HCT116 (cell line): ENCODE results near the gene ICE1. TPM values are rescaled to one million over a fixed set of nuclear protein-coding genes. Genes with fewer than 3 reads are reported as not detected.

Experiments used
- ATAC-seq: fragments of 200-7000 bp; cut with Tn5 transposase; 2 replicates; pipeline ENCODE4 v1.9.1; 2020; ENCODE audit warnings: mild to moderate bottlenecking, moderate library complexity
- BruUV-seq: library from RNA; stranded (reverse); fragments of 400-500 nt; replicated peaks from 2 replicates; lab custom pipeline; 2021; lab: Mats Ljungman, UMichigan
- CTCF ChIA-PET: fragments of 300-600 bp; sonication (Branson Sonifier 250); formaldehyde crosslinking; loops from one replicate; lab custom pipeline; 2021; ENCODE audit warnings: antibody characterized with exemption; lab: Charles Lee
- POLR2A ChIA-PET: fragments of 300-600, 350-600 bp; sonication (Branson Sonifier 250); formaldehyde crosslinking; loops from one replicate; lab custom pipeline; 2021; ENCODE audit warnings: antibody characterized with exemption; lab: Charles Lee
- RAD21 ChIA-PET, 2 experiments: fragments of 300-600 bp; sonication (Branson Sonifier 250); formaldehyde crosslinking; loops; one replicate each; lab custom pipeline; 2023; ENCODE audit warnings: low total read pairs in 2 of 2; ENCODE audit not compliant: uncharacterized antibody in 2 of 2, unreplicated experiment in 2 of 2, low non-redundant PET in 1 of 2; lab: Charles Lee
- DNase-seq: peaks from one replicate; pipeline ENCODE4 v3.0.0-alpha.2; 2010; ENCODE audit warnings: low read depth, low spot score
- H2AFZ ChIP-seq: fragments of 200-600 bp; shearing (Covaris generic), sonication (generic); 2 replicates; pipeline ENCODE4 v1.6.1; 2017; ENCODE audit warnings: low read depth, mixed run types, mixed read lengths, antibody characterized with exemption, low read length; ENCODE audit not compliant: poor library complexity, severe bottlenecking
- H3K27ac ChIP-seq: 2 replicates; pipeline ENCODE4 v1.5.1; 2012; ENCODE audit warnings: low read depth, low read length
- H3K27me3 ChIP-seq: fragments of 200-600 bp; sonication (generic); 2 replicates; pipeline ENCODE4 v1.6.1; 2016; ENCODE audit warnings: mixed run types, low read length, mixed read lengths; ENCODE audit not compliant: insufficient read depth
- H3K36me3 ChIP-seq, 2 experiments: fragments of 200-500 bp in 1 of 2; fragments of 200-600 bp in 1 of 2; sonication (Bioruptor generic) in 1 of 2; sonication (generic) in 1 of 2; 2 replicates each; pipeline versions ENCODE4 v1.5.1 to v1.6.1; 2014 to 2016; ENCODE audit warnings: low read length in 2 of 2, inconsistent platforms in 1 of 2, mixed read lengths in 1 of 2, mixed run types in 1 of 2; ENCODE audit not compliant: insufficient read depth in 2 of 2, control insufficient read depth in 1 of 2
- H3K4me1 ChIP-seq, 2 experiments: fragments of 200-600 bp in 1 of 2; sonication (generic) in 1 of 2; 2 replicates each; pipeline versions ENCODE4 v1.5.1 to v1.6.1; 2012 to 2017; ENCODE audit warnings: low read length in 2 of 2, inconsistent platforms in 1 of 2, mild to moderate bottlenecking in 1 of 2, mixed read lengths in 1 of 2, mixed run types in 1 of 2, moderate library complexity in 1 of 2; ENCODE audit not compliant: insufficient read depth in 2 of 2, control insufficient read depth in 1 of 2
- H3K4me2 ChIP-seq: fragments of 200-600 bp; sonication (generic); 2 replicates; pipeline ENCODE4 v1.6.1; 2017; ENCODE audit warnings: mixed run types, low read length, mixed read lengths
- H3K4me3 ChIP-seq, 2 experiments: fragments of 200-600 bp in 1 of 2; sonication (generic) in 1 of 2; replicated peaks in 1 of 2; 2 replicates each; pipeline ENCODE4 v1.5.1; 2011 to 2016; ENCODE audit warnings: low read length in 2 of 2, control low read depth in 1 of 2, low read depth in 1 of 2, mild to moderate bottlenecking in 1 of 2, mixed read lengths in 1 of 2, mixed run types in 1 of 2
- H3K79me2 ChIP-seq: fragments of 200-600 bp; sonication (generic); 2 replicates; pipeline ENCODE4 v1.6.1; 2017; ENCODE audit warnings: mild to moderate bottlenecking, mixed run types, low read length, moderate library complexity, mixed read lengths; ENCODE audit not compliant: insufficient read depth
- H3K9ac ChIP-seq: fragments of 200-600 bp; sonication (generic); 2 replicates; pipeline ENCODE4 v1.6.1; 2016; ENCODE audit warnings: low read length, mixed read lengths
- H3K9me2 ChIP-seq: fragments of 200-600 bp; sonication (generic), shearing (Covaris generic); 2 replicates; pipeline ENCODE4 v1.6.1; 2017; ENCODE audit warnings: mixed run types, mild to moderate bottlenecking, moderate library complexity; ENCODE audit not compliant: insufficient read depth
- H3K9me3 ChIP-seq, 2 experiments: fragments of 200-500 bp in 1 of 2; fragments of 200-600 bp in 1 of 2; sonication (Bioruptor generic) in 1 of 2; sonication (generic) in 1 of 2; 2 replicates each; pipeline ENCODE4 v1.6.1; 2014 to 2017; ENCODE audit warnings: low read length in 2 of 2, mixed read lengths in 2 of 2, inconsistent platforms in 1 of 2, low read depth in 1 of 2, mild to moderate bottlenecking in 1 of 2, mixed run types in 1 of 2, moderate library complexity in 1 of 2; ENCODE audit not compliant: control insufficient read depth in 1 of 2, insufficient read depth in 1 of 2
- H4K20me1 ChIP-seq: fragments of 200-600 bp; sonication (generic), shearing (Covaris generic); 2 replicates; pipeline ENCODE4 v1.6.1; 2017; ENCODE audit warnings: mixed run types, mild to moderate bottlenecking, moderate library complexity; ENCODE audit not compliant: insufficient read depth
- MAX ChIP-seq: IDR thresholded peaks from 2 replicates; pipeline ENCODE4 v1.6.1; 2012
- SP1 ChIP-seq: IDR thresholded peaks from 2 replicates; pipeline ENCODE4 v1.6.1; 2012; ENCODE audit warnings: low read depth
- YY1 ChIP-seq: IDR thresholded peaks from 2 replicates; pipeline ENCODE4 v1.6.1; 2011; ENCODE audit warnings: low read length, low read depth, moderate library complexity, mild to moderate bottlenecking; ENCODE audit not compliant: insufficient replicate concordance; ENCODE audit errors: extremely low read depth
- ZNF274 ChIP-seq: fragments of 200-500 bp; sonication (Bioruptor generic); IDR thresholded peaks from 2 replicates; pipeline ENCODE4 v1.6.1; 2014; ENCODE audit warnings: mild to moderate bottlenecking, low read depth, low read length, inconsistent platforms
- intact Hi-C: fragments of 100-400 bp; cut with micrococcal nuclease; formaldehyde crosslinking; loops from 2 replicates; pipeline ENCODE4 v1.10.0; 2022
- total RNA-seq: library from RNA; stranded (reverse); gene quantifications from one replicate; pipeline ENCODE4 v1.2.1, GENCODE V29; 2021; ENCODE audit not compliant: unreplicated experiment

Gene ICE1
- total RNA-seq, 1 experiment from 2014 or later, result 30.0 TPM

DNA sequence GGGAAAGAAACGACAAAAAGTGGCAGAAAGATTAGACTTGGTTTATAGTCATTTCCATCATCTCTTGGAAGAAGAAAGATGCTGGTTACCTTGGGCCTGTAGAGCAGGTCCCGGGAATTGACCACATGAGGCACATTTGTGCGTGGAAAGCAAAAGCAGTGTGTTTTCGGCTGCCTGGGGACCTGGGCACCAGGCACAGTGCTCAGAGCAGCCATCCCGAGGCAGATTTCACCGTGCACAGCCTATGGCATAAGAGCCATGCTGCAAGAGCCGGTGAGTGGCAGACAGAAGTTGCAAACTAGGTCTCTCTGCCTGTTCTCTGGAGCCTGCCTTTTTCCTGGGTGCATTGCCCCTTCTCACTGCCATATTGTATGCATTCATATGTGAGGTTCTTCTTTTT, 77.0 kb downstream of the ICE1 start:
- ChIA-PET CTCF (no interaction called here), POLR2A (no interaction called here), RAD21 (no interaction called here)
- no peak overlapping the region for H3K9ac ChIP-seq
- DNase-seq (no peak), ATAC-seq (no peak)
- no peak overlapping the region for H2AFZ ChIP-seq
- H3K4me1 ChIP-seq, result peaks cover 0 to under 1% of the 10 kb centered on the region in 2 experiments; a peak in 3 of 4 replicates
- H4K20me1 ChIP-seq, result no peaks in the 10 kb centered on the region
- H3K4me2 ChIP-seq, result no peak overlapping the region
- H3K79me2 ChIP-seq, result no peaks in the 10 kb centered on the region
- no peak overlapping the region for H3K4me3 ChIP-seq
- no TSS peak for BruUV-seq
- H3K9me3 ChIP-seq, result no peaks in the 10 kb centered on the region
- no peak overlapping the region for H3K27ac ChIP-seq
- H3K36me3 ChIP-seq, result no peaks in the 10 kb centered on the region
- H3K27me3 ChIP-seq, result peaks cover 31% of the 10 kb centered on the region
- no peaks in the 10 kb centered on the region for H3K9me2 ChIP-seq
- TF ChIP-seq MAX (no peak), SP1 (no peak)
- intact Hi-C loops, result loop anchor here (10.0 kb wide), 1 partner anchor 795 kb away; no protein-coding TSS in a partner anchor

- no peaks in the 10 kb centered on the region for H3K9me2 ChIP-seq
- RAD21 ChIA-PET, result no interaction called here
- no peak overlapping the region for H3K9ac ChIP-seq
- DNase-seq, result no peak
- H3K4me1 ChIP-seq, result no peaks in the 10 kb centered on the region
- no peak for TF ChIP-seq ZNF274
- no peak for TF ChIP-seq YY1
- H3K9me3 ChIP-seq, result no peaks in the 10 kb centered on the region
- CTCF ChIA-PET, result no interaction called here
- ATAC-seq, result no peak
- H3K27ac ChIP-seq, result no peak overlapping the region
- H3K27me3 ChIP-seq, result peaks cover 50% of the 10 kb centered on the region
- no peaks in the 10 kb centered on the region for H3K79me2 ChIP-seq
- H3K36me3 ChIP-seq, result no peaks in the 10 kb centered on the region
- H2AFZ ChIP-seq, result no peak overlapping the region
- H4K20me1 ChIP-seq, result no peaks in the 10 kb centered on the region
- no peak overlapping the region for H3K4me3 ChIP-seq
- POLR2A ChIA-PET, result no interaction called here
- intact Hi-C loops, result no loop called here
- no TSS peak for BruUV-seq
- H3K4me2 ChIP-seq, result no peak overlapping the region
These were observed 81.8 kb downstream of the ICE1 start for GRCh38 chr5:5504325-5504724.
